ENCODE data around the gene TMPRSS6. TPM values are rescaled to one million over a fixed set of nuclear protein-coding genes. Genes with fewer than 3 reads are reported as not detected.

TMPRSS6 gene
- total and polyA plus RNA-seq, 2 of the 13 experiments (the other 11 are each of a cell fraction or from before 2014, with no cell fraction given) = 4.2 to 4.8 TPM

DNA sequence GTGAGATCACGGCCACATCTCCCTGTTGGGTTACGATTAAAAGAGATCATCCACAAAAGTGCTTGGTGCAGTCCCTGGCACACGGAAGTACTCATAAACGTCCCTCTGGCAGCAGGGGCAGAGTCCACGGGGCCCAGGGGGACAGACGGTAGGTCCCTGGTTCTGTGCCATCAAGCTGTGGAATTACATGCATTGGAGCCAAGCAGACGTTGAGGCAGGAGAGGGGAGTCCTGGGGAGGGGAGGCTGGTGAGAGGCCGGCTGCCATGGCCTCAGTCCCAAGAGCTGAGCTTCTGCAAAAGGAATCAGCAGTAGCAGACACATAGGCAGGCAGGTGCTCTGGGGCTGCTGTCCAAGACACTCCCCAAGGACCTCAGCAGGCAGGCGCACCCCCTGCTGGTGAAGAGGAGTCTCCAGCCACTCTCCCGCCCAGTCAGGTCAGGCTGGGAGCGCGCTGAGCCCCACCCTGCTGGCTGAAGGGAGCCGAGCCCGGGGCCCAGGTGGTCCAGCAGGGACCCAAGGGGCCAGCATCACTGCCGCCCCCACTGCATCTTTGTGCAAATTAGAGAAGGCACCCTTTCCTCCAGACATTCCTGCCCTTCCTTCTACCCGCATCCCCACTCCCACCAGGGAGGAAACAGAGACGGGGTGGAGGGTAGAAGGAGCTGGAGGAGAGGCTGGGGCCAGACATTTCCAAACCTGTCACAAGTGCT is 65.5 kb downstream of the TMPRSS6 start (continued):
- TF ChIP-seq AHDC1 (CRISPR knock-in tag; IDR thresholded peaks at IDR 0.05; ENCODE audit: borderline replicate concordance) (peak; percentile 44; the same call in 1 of the 2 replicates), ISL2 (CRISPR knock-in tag; IDR thresholded peaks at IDR 0.05) (no peak), TCF7 (IDR thresholded peaks at IDR 0.05; ENCODE audit: low read depth) (no peak), SRSF1 (optimal IDR thresholded peaks at IDR 0.05; ENCODE audit: low read depth, low read length) (no peak), MATR3 (CRISPR knock-in tag; IDR thresholded peaks at IDR 0.05) (no peak), MED8 (CRISPR knock-in tag; IDR thresholded peaks at IDR 0.05; ENCODE audit: insufficient replicate concordance) (no peak), GABPA (IDR thresholded peaks at IDR 0.05; ENCODE audit: low read depth, low read length) (no peak), GABPA (CRISPR knock-in tag; IDR thresholded peaks at IDR 0.05; ENCODE audit: low read depth) (peak; percentile 53; the same call in 1 of the 2 replicates), MAX (IDR thresholded peaks at IDR 0.05) (peak; percentile 44; the same call in 1 of the 2 replicates), CREBL2 (CRISPR knock-in tag; IDR thresholded peaks at IDR 0.05; ENCODE audit: borderline replicate concordance) (no peak), RFXAP (CRISPR knock-in tag; IDR thresholded peaks at IDR 0.05; ENCODE audit: borderline replicate concordance) (no peak), RFX3 (CRISPR knock-in tag; IDR thresholded peaks at IDR 0.05) (no peak), ZBTB7B (CRISPR knock-in tag; IDR thresholded peaks at IDR 0.05) (no peak; the same call in 1 of the 2 replicates)
- TF ChIP-seq, protein P1, sequence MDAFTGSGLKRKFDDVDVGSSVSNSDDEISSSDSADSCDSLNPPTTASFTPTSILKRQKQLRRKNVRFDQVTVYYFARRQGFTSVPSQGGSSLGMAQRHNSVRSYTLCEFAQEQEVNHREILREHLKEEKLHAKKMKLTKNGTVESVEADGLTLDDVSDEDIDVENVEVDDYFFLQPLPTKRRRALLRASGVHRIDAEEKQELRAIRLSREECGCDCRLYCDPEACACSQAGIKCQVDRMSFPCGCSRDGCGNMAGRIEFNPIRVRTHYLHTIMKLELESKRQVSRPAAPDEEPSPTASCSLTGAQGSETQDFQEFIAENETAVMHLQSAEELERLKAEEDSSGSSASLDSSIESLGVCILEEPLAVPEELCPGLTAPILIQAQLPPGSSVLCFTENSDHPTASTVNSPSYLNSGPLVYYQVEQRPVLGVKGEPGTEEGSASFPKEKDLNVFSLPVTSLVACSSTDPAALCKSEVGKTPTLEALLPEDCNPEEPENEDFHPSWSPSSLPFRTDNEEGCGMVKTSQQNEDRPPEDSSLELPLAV (CRISPR knock-in tag; conservative IDR thresholded peaks at IDR 0.05; ENCODE audit: low read depth) = no peak
- TF ChIP-seq, protein P2, sequence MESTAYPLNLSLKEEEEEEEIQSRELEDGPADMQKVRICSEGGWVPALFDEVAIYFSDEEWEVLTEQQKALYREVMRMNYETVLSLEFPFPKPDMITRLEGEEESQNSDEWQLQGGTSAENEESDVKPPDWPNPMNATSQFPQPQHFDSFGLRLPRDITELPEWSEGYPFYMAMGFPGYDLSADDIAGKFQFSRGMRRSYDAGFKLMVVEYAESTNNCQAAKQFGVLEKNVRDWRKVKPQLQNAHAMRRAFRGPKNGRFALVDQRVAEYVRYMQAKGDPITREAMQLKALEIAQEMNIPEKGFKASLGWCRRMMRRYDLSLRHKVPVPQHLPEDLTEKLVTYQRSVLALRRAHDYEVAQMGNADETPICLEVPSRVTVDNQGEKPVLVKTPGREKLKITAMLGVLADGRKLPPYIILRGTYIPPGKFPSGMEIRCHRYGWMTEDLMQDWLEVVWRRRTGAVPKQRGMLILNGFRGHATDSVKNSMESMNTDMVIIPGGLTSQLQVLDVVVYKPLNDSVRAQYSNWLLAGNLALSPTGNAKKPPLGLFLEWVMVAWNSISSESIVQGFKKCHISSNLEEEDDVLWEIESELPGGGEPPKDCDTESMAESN (CRISPR knock-in tag; conservative IDR thresholded peaks at IDR 0.05) = peak; percentile 63; the same call in 1 of the 2 replicates
- TF ChIP-seq, protein P3, sequence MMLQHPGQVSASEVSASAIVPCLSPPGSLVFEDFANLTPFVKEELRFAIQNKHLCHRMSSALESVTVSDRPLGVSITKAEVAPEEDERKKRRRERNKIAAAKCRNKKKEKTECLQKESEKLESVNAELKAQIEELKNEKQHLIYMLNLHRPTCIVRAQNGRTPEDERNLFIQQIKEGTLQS (CRISPR knock-in tag; IDR thresholded peaks at IDR 0.05) = no peak
- TF ChIP-seq, protein P4, sequence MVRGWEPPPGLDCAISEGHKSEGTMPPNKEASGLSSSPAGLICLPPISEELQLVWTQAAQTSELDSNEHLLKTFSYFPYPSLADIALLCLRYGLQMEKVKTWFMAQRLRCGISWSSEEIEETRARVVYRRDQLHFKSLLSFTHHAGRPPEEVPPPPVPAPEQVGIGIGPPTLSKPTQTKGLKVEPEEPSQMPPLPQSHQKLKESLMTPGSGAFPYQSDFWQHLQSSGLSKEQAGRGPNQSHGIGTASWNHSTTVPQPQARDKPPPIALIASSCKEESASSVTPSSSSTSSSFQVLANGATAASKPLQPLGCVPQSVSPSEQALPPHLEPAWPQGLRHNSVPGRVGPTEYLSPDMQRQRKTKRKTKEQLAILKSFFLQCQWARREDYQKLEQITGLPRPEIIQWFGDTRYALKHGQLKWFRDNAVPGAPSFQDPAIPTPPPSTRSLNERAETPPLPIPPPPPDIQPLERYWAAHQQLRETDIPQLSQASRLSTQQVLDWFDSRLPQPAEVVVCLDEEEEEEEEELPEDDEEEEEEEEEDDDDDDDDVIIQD (CRISPR knock-in tag; IDR thresholded peaks at IDR 0.05; ENCODE audit: low read depth) = no peak
